ENCODE data around the gene ROR2. TPM values are rescaled to one million over a fixed set of nuclear protein-coding genes. Genes with fewer than 3 reads are reported as not detected.

ROR2 gene
- total RNA-seq, 8 experiments from 2014 or later: 0.32 to 26.3 (median 7.4) TPM

GRCh38 chr9:91824601-91825305 is 125.3 kb downstream of the ROR2 start:
- Histone ChIP-seq H3K27ac (no peak overlapping the region), H3K4me3 (no peak overlapping the region), H3K4me1 (replicated peaks in 1 of 2) (peaks cover 0 to 4% of the 10 kb centered on the region in 2 donors)
- peak in 3 of 8 experiments; percentile 82 to 91 (median 84) for ATAC-seq (replicated peaks in 6 of 8)
- WGBS, 10 experiments: 0 to 100% (median 80%) methylated on average over 2 to 15 of the region's 18 CpGs; no CpG with 5 or more reads in 3 of the 10 experiments
- in situ Hi-C loops (cut with MboI; ENCODE audit: low pct_unique_long_range_greater_than_20kb in 2 of 9, low sequenced_read_pairs in 9 of 9, unreplicated experiment in 9 of 9): loop anchor here in 1 of 9 experiments (25.0 kb wide), 1 partner anchor 87 kb away; no protein-coding TSS in a partner anchor

- no peak overlapping the region for H3K4me3 ChIP-seq
- H3K4me1 ChIP-seq (replicated peaks in 1 of 2): peaks cover 0 to 6% of the 10 kb centered on the region in 2 donors
- ATAC-seq (replicated peaks in 6 of 8): peak in 1 of 8 experiments; percentile 15
- H3K27ac ChIP-seq: no peak overlapping the region
- in situ Hi-C loops (cut with MboI; ENCODE audit: low pct_unique_long_range_greater_than_20kb in 2 of 9, low sequenced_read_pairs in 9 of 9, unreplicated experiment in 9 of 9): no loop called here
- 20 to 100% (median 90%) methylated on average over 1 to 3 of the region's 4 CpGs; no CpG with 5 or more reads in 3 of the 10 experiments for WGBS, 10 experiments
These were observed 125.9 kb downstream of the ROR2 start for GRCh38 chr9:91824151-91824550.

- in situ Hi-C loops (cut with MboI; ENCODE audit: low pct_unique_long_range_greater_than_20kb in 2 of 9, low sequenced_read_pairs in 9 of 9, unreplicated experiment in 9 of 9): no loop called here
- no peak for ATAC-seq (replicated peaks in 6 of 8)
- Histone ChIP-seq H3K4me3 (no peak overlapping the region), H3K27ac (no peak overlapping the region), H3K4me1 (replicated peaks in 1 of 2) (peaks cover 16 to 28% of the 10 kb centered on the region in 2 donors)
- WGBS, 10 experiments: 36 to 100% (median 90%) methylated on average over 1 to 6 of the region's 11 CpGs; no CpG with 5 or more reads in 1 of the 10 experiments
These were observed 128.8 kb downstream of the ROR2 start for GRCh38 chr9:91820949-91821880.

GRCh38 chr9:91820126-91820750 is 129.8 kb downstream of the ROR2 start:
- H3K27ac ChIP-seq: no peak overlapping the region
- in situ Hi-C loops (cut with MboI; ENCODE audit: low pct_unique_long_range_greater_than_20kb in 2 of 9, low sequenced_read_pairs in 9 of 9, unreplicated experiment in 9 of 9): no loop called here
- no peak overlapping the region for H3K4me3 ChIP-seq
- no peak for ATAC-seq (replicated peaks in 6 of 8)
- 40 to 100% (median 77%) methylated on average over 1 to 9 of the region's 11 CpGs; no CpG with 5 or more reads in 1 of the 10 experiments for whole genome bisulfite sequencing, 10 experiments
- H3K4me1 ChIP-seq (replicated peaks in 1 of 2): peaks cover 17 to 32% of the 10 kb centered on the region in 2 donors

GRCh38 chr9:91818647-91819403 is 131.2 kb downstream of the ROR2 start:
- H3K4me1 ChIP-seq (replicated peaks in 1 of 2): peaks cover 25 to 42% of the 10 kb centered on the region in 2 donors
- WGBS, 10 experiments: 93 to 100% (median 100%) methylated on average over 1 to 9 of the region's 15 CpGs; no CpG with 5 or more reads in 5 of the 10 experiments
- H3K27ac ChIP-seq: no peak overlapping the region
- in situ Hi-C loops (cut with MboI; ENCODE audit: low pct_unique_long_range_greater_than_20kb in 2 of 9, low sequenced_read_pairs in 9 of 9, unreplicated experiment in 9 of 9): no loop called here
- no peak for ATAC-seq (replicated peaks in 6 of 8)
- H3K4me3 ChIP-seq: no peak overlapping the region

GRCh38 chr9:91818225-91818585 is 131.8 kb downstream of the ROR2 start:
- in situ Hi-C loops (cut with MboI; ENCODE audit: low pct_unique_long_range_greater_than_20kb in 2 of 9, low sequenced_read_pairs in 9 of 9, unreplicated experiment in 9 of 9): no loop called here
- H3K27ac ChIP-seq: peak overlapping the region in 1 of 2 donors; percentile 62
- ATAC-seq (replicated peaks in 6 of 8): peak in 3 of 8 experiments; percentile 30 to 74 (median 64)
- no peak overlapping the region for H3K4me3 ChIP-seq
- WGBS, 10 experiments: 0 to 20% (median 5%) methylated on average over 1 to 2 of the region's 3 CpGs; no CpG with 5 or more reads in 6 of the 10 experiments
- peaks cover 25 to 42% of the 10 kb centered on the region in 2 donors for H3K4me1 ChIP-seq (replicated peaks in 1 of 2)

GRCh38 chr9:91817493-91818224 is 132.4 kb downstream of the ROR2 start:
- ATAC-seq (replicated peaks in 6 of 8): peak; percentile 55 to 85 (median 80)

GRCh38 chr9:91817106-91817492 is 132.9 kb downstream of the ROR2 start:
- in situ Hi-C loops (cut with MboI; ENCODE audit: low pct_unique_long_range_greater_than_20kb in 2 of 9, low sequenced_read_pairs in 9 of 9, unreplicated experiment in 9 of 9): no loop called here
- WGBS, 10 experiments: 33 to 83% (median 74%) methylated on average over 1 to 5 of the region's 8 CpGs; no CpG with 5 or more reads in 6 of the 10 experiments

More at GRCh38 chr9:91817493-91818224, 132.4 kb downstream of the ROR2 start:
- Histone ChIP-seq H3K27ac (peak overlapping the region in 1 of 2 donors; percentile 62), H3K4me1 (replicated peaks in 1 of 2) (peaks cover 25 to 45% of the 10 kb centered on the region in 2 donors), H3K4me3 (no peak overlapping the region)
- 4 to 82% (median 36%) methylated on average over 3 to 5 of the region's 20 CpGs; no CpG with 5 or more reads in 2 of the 10 experiments for WGBS, 10 experiments
- in situ Hi-C loops (cut with MboI; ENCODE audit: low pct_unique_long_range_greater_than_20kb in 2 of 9, low sequenced_read_pairs in 9 of 9, unreplicated experiment in 9 of 9): no loop called here

GRCh38 chr9:91816356-91816755 is 133.7 kb downstream of the ROR2 start:
- in situ Hi-C loops (cut with MboI; ENCODE audit: low pct_unique_long_range_greater_than_20kb in 2 of 9, low sequenced_read_pairs in 9 of 9, unreplicated experiment in 9 of 9): no loop called here
- Histone ChIP-seq H3K4me1 (replicated peaks in 1 of 2) (peaks cover 25 to 45% of the 10 kb centered on the region in 2 donors), H3K27ac (no peak overlapping the region), H3K4me3 (no peak overlapping the region)
- WGBS, 10 experiments: 100% methylated on average over 1 of the region's 9 CpGs; no CpG with 5 or more reads in 8 of the 10 experiments
- no peak for ATAC-seq (replicated peaks in 6 of 8)

More at GRCh38 chr9:91817106-91817492, 132.9 kb downstream of the ROR2 start:
- no peak overlapping the region for H3K4me3 ChIP-seq
- ATAC-seq (replicated peaks in 6 of 8): no peak
- peaks cover 25 to 45% of the 10 kb centered on the region in 2 donors for H3K4me1 ChIP-seq (replicated peaks in 1 of 2)
- H3K27ac ChIP-seq: peak overlapping the region in 1 of 2 donors; percentile 11

- WGBS, 10 experiments: 90 to 100% (median 100%) methylated on average over 1 to 4 of the region's 10 CpGs; no CpG with 5 or more reads in 3 of the 10 experiments
- Histone ChIP-seq H3K27ac (no peak overlapping the region), H3K4me3 (no peak overlapping the region), H3K4me1 (replicated peaks in 1 of 2) (peaks cover 25 to 45% of the 10 kb centered on the region in 2 donors)
- in situ Hi-C loops (cut with MboI; ENCODE audit: low pct_unique_long_range_greater_than_20kb in 2 of 9, low sequenced_read_pairs in 9 of 9, unreplicated experiment in 9 of 9): no loop called here
- ATAC-seq (replicated peaks in 6 of 8): no peak
These were observed 134.1 kb downstream of the ROR2 start for GRCh38 chr9:91815896-91816295.

- ATAC-seq (replicated peaks in 6 of 8): peak in 5 of 8 experiments; percentile 60 to 81 (median 69)
- no peak overlapping the region for H3K27ac ChIP-seq
- peaks cover 25 to 41% of the 10 kb centered on the region in 2 donors for H3K4me1 ChIP-seq (replicated peaks in 1 of 2)
- no peak overlapping the region for H3K4me3 ChIP-seq
- in situ Hi-C loops (cut with MboI; ENCODE audit: low pct_unique_long_range_greater_than_20kb in 2 of 9, low sequenced_read_pairs in 9 of 9, unreplicated experiment in 9 of 9): no loop called here
- 40 to 95% (median 46%) methylated on average over 1 to 6 of the region's 8 CpGs; no CpG with 5 or more reads in 7 of the 10 experiments for WGBS, 10 experiments
These were observed 135.3 kb downstream of the ROR2 start for GRCh38 chr9:91814753-91815152.
